Measurements from ENCODE around the gene CFAP46. TPM values are rescaled to one million over a fixed set of nuclear protein-coding genes. Genes with fewer than 3 reads are reported as not detected.

Gene CFAP46
- total and polyA plus RNA-seq, 12 donors, result 0.36 to 1.9 (median 1.1) TPM

- H3K4me3 ChIP-seq, result no peak overlapping the region
- H3K36me3 ChIP-seq, result no peaks in the 10 kb centered on the region
- TF ChIP-seq, protein P1, sequence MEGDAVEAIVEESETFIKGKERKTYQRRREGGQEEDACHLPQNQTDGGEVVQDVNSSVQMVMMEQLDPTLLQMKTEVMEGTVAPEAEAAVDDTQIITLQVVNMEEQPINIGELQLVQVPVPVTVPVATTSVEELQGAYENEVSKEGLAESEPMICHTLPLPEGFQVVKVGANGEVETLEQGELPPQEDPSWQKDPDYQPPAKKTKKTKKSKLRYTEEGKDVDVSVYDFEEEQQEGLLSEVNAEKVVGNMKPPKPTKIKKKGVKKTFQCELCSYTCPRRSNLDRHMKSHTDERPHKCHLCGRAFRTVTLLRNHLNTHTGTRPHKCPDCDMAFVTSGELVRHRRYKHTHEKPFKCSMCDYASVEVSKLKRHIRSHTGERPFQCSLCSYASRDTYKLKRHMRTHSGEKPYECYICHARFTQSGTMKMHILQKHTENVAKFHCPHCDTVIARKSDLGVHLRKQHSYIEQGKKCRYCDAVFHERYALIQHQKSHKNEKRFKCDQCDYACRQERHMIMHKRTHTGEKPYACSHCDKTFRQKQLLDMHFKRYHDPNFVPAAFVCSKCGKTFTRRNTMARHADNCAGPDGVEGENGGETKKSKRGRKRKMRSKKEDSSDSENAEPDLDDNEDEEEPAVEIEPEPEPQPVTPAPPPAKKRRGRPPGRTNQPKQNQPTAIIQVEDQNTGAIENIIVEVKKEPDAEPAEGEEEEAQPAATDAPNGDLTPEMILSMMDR (IDR thresholded peaks at IDR 0.05), result no peak
- intact Hi-C loops (cut with DNase I), result no loop called here
- peaks cover 0 to 15% (median 6%) of the 10 kb centered on the region in 9 donors for H3K4me1 ChIP-seq
- H3K9me3 ChIP-seq, result peaks cover 0 to 9% (median 0%) of the 10 kb centered on the region in 11 donors
- DNase-seq (peak in 1 of 2 donors; percentile 39), ATAC-seq (peak in 7 of 8 donors; percentile 72 to 93 (median 90))
- WGBS, 2 donors, result 28 to 34% methylated on average over 12 of the region's 12 CpGs
- H3K27me3 ChIP-seq, result peaks cover 0 to 50% (median 46%) of the 10 kb centered on the region in 7 donors
- H3K27ac ChIP-seq, result no peak overlapping the region
Measured at GRCh38 chr10:132892004-132892403, 50.4 kb downstream of the CFAP46 start.

GRCh38 chr10:132891368-132891767, 51.0 kb downstream of the CFAP46 start:
- Histone ChIP-seq H3K4me3 (no peak overlapping the region), H3K9me3 (peaks cover 0 to 3% (median 0%) of the 10 kb centered on the region in 11 donors), H3K27ac (no peak overlapping the region), H3K27me3 (peaks cover 0 to 50% (median 46%) of the 10 kb centered on the region in 7 donors), H3K36me3 (no peaks in the 10 kb centered on the region), H3K4me1 (peaks cover 0 to 15% (median 6%) of the 10 kb centered on the region in 9 donors)
- intact Hi-C loops (cut with DNase I), result no loop called here
- peak in 5 of 8 donors; percentile 23 to 56 (median 48) for ATAC-seq
- TF ChIP-seq, protein P1 (IDR thresholded peaks at IDR 0.05), result no peak
- WGBS, 2 donors, result 34 to 52% methylated on average over 6 of the region's 6 CpGs
- no peak for DNase-seq

DNA sequence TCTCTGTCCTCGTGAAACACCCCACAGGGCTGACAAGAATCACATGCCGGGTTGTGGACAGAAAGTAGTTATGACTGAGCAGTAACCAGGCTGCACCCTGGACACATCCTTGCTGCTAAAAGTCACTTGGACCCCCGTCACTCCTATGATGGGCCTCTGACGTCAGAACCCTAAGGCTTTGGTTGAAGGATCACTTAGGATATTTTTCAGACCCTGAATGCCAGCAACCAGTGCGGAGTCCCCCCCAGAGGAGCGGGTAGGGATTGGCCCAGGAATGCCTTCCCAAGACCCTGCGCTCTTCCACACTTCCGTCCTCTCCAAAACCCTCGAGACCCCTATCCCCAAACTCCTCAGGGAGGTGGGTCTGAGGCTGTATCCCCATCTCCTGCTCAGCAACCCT, 52.1 kb downstream of the CFAP46 start:
- Histone ChIP-seq H3K27me3 (peaks cover 0 to 50% (median 46%) of the 10 kb centered on the region in 7 donors), H3K4me1 (peaks cover 0 to 15% (median 6%) of the 10 kb centered on the region in 9 donors), H3K9me3 (no peaks in the 10 kb centered on the region), H3K4me3 (no peak overlapping the region), H3K36me3 (no peaks in the 10 kb centered on the region), H3K27ac (no peak overlapping the region)
- DNase-seq, result no peak
- TF ChIP-seq, protein P1 (IDR thresholded peaks at IDR 0.05), result no peak
- 66 to 67% methylated on average over 9 of the region's 9 CpGs for WGBS, 2 donors
- ATAC-seq, result no peak
- intact Hi-C loops (cut with DNase I), result no loop called here

DNA sequence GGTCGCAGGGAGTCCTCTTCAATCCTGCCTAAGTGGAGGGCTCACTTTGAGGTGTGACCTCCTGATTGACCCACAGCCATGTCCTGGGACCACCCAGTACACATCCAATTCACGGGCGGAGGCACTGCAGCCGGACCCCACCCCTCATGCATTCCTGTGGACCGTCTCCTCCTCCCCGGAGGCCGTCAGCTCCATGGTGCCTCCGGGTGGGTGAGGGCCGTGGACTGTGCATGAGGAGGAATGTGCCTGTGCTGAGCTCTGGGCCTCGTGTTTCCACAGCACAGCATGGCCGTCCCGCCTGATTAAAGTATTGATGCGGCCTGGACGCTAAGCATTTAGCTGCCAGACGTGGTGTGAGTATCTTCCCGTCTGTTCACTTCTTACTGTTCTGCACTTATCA, 52.8 kb downstream of the CFAP46 start:
- Histone ChIP-seq H3K4me1 (peaks cover 0 to 15% (median 6%) of the 10 kb centered on the region in 9 donors), H3K27ac (no peak overlapping the region), H3K4me3 (no peak overlapping the region), H3K27me3 (peaks cover 0 to 52% (median 44%) of the 10 kb centered on the region in 7 donors), H3K9me3 (no peaks in the 10 kb centered on the region), H3K36me3 (no peaks in the 10 kb centered on the region)
- WGBS, 2 donors, result 64 to 73% methylated on average over 16 of the region's 16 CpGs
- ATAC-seq (no peak), DNase-seq (peak in 1 of 2 donors; percentile 3)
- TF ChIP-seq, protein P1 (IDR thresholded peaks at IDR 0.05), result no peak
- intact Hi-C loops (cut with DNase I), result no loop called here
